ENCODE results near the gene MIER3.

GRCh38 chr5:56987171-56987570 lies 35.2 kb upstream of the MIER3 start:
- TF ChIP-seq CTCF (IDR thresholded peaks at IDR 0.05) (no peak), POLR2A (IDR thresholded peaks at IDR 0.05) (no peak)

Measured in Peyer's patch (tissue), 4 donors.